Stomach (tissue), 9 donors: ENCODE measurements around the gene NISCH. TPM values are rescaled to one million over a fixed set of nuclear protein-coding genes. Genes with fewer than 3 reads are reported as not detected.

Source experiments
- DNase-seq, 2 donors: peaks; one replicate each; pipeline versions ENCODE4 v3.0.0 to v3.0.0-alpha.2; 2013 to 2019
- H3K27ac ChIP-seq, 5 donors: fragments of 200-600 bp in 4 of 5; sonication (generic) in 4 of 5; one replicate each; pipeline ENCODE4 v1.5.1; 2013 to 2019; ENCODE audit warnings: mild to moderate bottlenecking in 1 of 5, moderate library complexity in 1 of 5
- H3K27me3 ChIP-seq, 3 donors: fragments of 200-600 bp; sonication (generic); one replicate each; pipeline ENCODE4 v1.5.1; 2017 to 2019; ENCODE audit warnings: mixed run types in 1 of 3
- H3K36me3 ChIP-seq, 4 donors: fragments of 200-600 bp; sonication (generic); 1 replicate in 3 of 4; 2 replicates in 1 of 4; pipeline ENCODE4 v1.5.1; 2016 to 2019
- H3K4me1 ChIP-seq, 4 donors: fragments of 200-600 bp; sonication (generic); one replicate each; pipeline ENCODE4 v1.5.1; 2016 to 2019
- H3K4me3 ChIP-seq, 4 donors: fragments of 200-600 bp; sonication (generic) in 3 of 4; one replicate each; pipeline ENCODE4 v1.5.1; 2016 to 2019; ENCODE audit warnings: mild to moderate bottlenecking in 1 of 4
- H3K9me3 ChIP-seq, 4 donors: fragments of 200-600 bp; sonication (generic); one replicate each; pipeline ENCODE4 v1.5.1; 2016 to 2019
- EP300 ChIP-seq: sonication (generic); formaldehyde crosslinking; IDR thresholded peaks from one replicate; pipeline ENCODE4 v1.6.1; 2017; ENCODE audit warnings: antibody characterized with exemption
- POLR2A ChIP-seq, 4 donors: fragments of 450-650 bp; IDR thresholded peaks; one replicate each; pipeline ENCODE4 v1.6.1; 2016; ENCODE audit warnings: antibody characterized with exemption in 4 of 4, control low read depth in 2 of 4, mild to moderate bottlenecking in 1 of 4, moderate library complexity in 1 of 4
- POLR2AphosphoS5 ChIP-seq, 3 donors: sonication (generic); formaldehyde crosslinking; IDR thresholded peaks; one replicate each; pipeline ENCODE4 v1.6.1; 2016; ENCODE audit warnings: antibody characterized with exemption in 3 of 3
- WGBS, 5 donors: extraction: QIAGEN DNeasy Blood & Tissue Kit in 3 of 5; methylation state at CpG; one replicate each; pipeline versions ENCODE4 v1.1.5 to v1.1.7; 2013 to 2018; 5-methylcytosine and 5-hydroxymethylcytosine counted together
- intact Hi-C: fragments of 100-400 bp; cut with DNase I; formaldehyde crosslinking; loops from one replicate; pipeline ENCODE4 v1.15.1; 2023; ENCODE audit warnings: low total_unique reads
- polyA plus RNA-seq, 3 donors: library from polyadenylated mRNA; stranded (reverse); fragments of 200-250 nt; gene quantifications; one replicate each; pipeline ENCODE4 v1.2.3, GENCODE V29; 2013
- total RNA-seq, 5 donors: library from RNA; depleted of rRNA; stranded (reverse); fragments of >200 nt; gene quantifications; one replicate each; pipeline versions ENCODE4 v1.1.0 to v1.2.3, GENCODE V29; 2014 to 2016
- TF ChIP-seq, protein P1 (sequence below), 7 experiments: fragments of 450-650 bp in 4 of 7; fragments of 200-600 bp in 3 of 7; sonication (generic) in 3 of 7; IDR thresholded peaks; one replicate each; pipeline ENCODE4 v1.5.1; 2016 to 2019; ENCODE audit warnings: antibody characterized with exemption in 7 of 7, control low read depth in 2 of 7, mild to moderate bottlenecking in 1 of 7
- donor health status: healthy with polysubstance abuse.
- donor health status: Bipolar disorder and iron deficiency.
- donor health status: healthy.

Gene NISCH
- total and polyA plus RNA-seq, 8 donors, result 18.3 to 456 (median 69.9) TPM

DNA sequence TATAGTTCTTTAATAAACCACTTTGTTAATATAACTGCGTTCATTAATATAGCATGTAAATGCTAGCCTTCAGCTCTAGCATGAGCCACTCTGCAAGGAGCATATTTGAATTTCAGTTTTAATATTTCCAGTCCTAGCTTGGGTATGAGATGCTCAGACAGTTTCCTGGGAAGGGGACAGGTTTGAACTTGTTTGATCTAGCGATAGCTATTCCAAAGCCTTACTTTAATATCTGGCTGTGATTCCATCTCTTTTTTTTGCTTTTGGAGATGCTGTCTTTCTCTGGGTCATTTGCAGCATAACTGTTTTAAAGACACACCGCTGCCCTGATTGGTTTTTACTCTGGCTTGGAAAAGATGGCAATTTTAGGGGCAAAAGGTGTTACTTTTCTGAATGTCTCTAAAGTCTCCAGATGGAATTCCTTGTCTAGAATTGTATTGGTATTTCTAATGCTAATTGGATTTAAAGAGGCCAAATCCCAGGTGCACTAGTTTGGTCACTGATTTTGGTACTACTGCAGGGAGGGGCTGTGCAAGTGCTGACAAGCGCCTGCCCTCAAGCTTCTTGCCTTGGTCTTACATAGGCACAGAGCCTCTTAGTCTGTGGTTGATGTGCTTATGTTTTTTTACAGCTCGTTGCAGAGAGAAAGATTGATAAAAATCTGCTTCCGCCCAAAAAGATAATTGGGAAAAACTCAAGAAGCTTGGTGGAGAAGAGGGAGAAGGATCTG is 2.8 kb downstream of the NISCH start:
- intact Hi-C loops, result no loop called here
- Histone ChIP-seq H3K27me3 (no peaks in the 10 kb centered on the region), H3K36me3 (peaks cover 18 to 59% (median 57%) of the 10 kb centered on the region in 4 donors), H3K4me1 (peaks cover 31 to 57% (median 47%) of the 10 kb centered on the region in 4 donors), H3K27ac (no peak overlapping the region), H3K4me3 (no peak overlapping the region), H3K9me3 (no peaks in the 10 kb centered on the region)
- DNase-seq, result no peak
- TF ChIP-seq, protein P1, sequence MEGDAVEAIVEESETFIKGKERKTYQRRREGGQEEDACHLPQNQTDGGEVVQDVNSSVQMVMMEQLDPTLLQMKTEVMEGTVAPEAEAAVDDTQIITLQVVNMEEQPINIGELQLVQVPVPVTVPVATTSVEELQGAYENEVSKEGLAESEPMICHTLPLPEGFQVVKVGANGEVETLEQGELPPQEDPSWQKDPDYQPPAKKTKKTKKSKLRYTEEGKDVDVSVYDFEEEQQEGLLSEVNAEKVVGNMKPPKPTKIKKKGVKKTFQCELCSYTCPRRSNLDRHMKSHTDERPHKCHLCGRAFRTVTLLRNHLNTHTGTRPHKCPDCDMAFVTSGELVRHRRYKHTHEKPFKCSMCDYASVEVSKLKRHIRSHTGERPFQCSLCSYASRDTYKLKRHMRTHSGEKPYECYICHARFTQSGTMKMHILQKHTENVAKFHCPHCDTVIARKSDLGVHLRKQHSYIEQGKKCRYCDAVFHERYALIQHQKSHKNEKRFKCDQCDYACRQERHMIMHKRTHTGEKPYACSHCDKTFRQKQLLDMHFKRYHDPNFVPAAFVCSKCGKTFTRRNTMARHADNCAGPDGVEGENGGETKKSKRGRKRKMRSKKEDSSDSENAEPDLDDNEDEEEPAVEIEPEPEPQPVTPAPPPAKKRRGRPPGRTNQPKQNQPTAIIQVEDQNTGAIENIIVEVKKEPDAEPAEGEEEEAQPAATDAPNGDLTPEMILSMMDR (IDR thresholded peaks at IDR 0.05), result no peak
- TF ChIP-seq EP300 (no peak), POLR2AphosphoS5 (IDR thresholded peaks at IDR 0.05) (no peak), POLR2A (IDR thresholded peaks at IDR 0.05) (no peak)
- 75 to 79% (median 77%) methylated on average over 6 of the region's 6 CpGs for WGBS, 5 donors

DNA sequence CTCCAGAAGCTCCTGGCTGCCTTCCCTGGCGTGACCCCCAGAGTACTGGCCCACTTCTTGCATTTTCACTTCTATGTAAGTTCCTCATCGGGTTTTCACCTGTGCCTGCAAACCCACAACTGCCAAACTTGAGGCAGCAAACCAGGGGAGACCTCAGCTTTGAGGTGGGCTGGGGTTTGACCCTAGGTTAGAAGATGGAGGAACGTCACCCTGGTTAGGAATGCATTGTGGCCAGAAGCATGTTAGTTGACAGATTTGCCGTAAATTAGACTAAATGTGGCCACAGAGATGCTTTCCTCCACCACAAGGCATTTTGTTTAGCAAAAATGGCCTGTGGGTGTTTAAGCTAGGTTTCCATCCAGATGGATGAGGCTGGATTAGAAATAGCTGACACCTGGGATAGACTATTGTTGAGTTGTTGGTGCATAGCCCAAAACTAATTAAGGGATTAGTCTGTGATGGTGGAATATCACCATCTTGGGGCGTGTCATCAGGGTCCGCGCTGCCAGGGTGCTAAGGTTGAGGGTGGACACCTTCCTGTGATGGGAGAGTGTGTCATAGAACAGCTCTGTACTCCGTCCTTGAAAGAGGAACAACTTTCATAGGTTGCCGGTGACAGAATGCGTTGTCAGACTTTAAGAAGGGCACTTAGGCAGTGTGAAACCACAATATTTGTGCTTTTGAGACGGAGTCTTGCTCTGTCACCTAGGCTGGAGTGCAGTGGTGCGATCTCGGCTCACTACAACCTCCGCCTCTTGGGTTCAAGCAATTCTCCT is 3.6 kb downstream of the NISCH start:
- Histone ChIP-seq H3K4me3 (no peak overlapping the region), H3K4me1 (peaks cover 27 to 50% (median 41%) of the 10 kb centered on the region in 4 donors), H3K27me3 (no peaks in the 10 kb centered on the region), H3K9me3 (no peaks in the 10 kb centered on the region), H3K36me3 (peaks cover 18 to 66% (median 61%) of the 10 kb centered on the region in 4 donors), H3K27ac (no peak overlapping the region)
- WGBS, 5 donors, result 89 to 96% (median 93%) methylated on average over 14 of the region's 14 CpGs
- intact Hi-C loops, result no loop called here
- DNase-seq, result peak in 1 of 2 donors; percentile 2
- TF ChIP-seq, protein P1 (IDR thresholded peaks at IDR 0.05), result no peak
- TF ChIP-seq POLR2AphosphoS5 (IDR thresholded peaks at IDR 0.05), result no peak
- TF ChIP-seq EP300, result no peak
- no peak for TF ChIP-seq POLR2A (IDR thresholded peaks at IDR 0.05)

DNA sequence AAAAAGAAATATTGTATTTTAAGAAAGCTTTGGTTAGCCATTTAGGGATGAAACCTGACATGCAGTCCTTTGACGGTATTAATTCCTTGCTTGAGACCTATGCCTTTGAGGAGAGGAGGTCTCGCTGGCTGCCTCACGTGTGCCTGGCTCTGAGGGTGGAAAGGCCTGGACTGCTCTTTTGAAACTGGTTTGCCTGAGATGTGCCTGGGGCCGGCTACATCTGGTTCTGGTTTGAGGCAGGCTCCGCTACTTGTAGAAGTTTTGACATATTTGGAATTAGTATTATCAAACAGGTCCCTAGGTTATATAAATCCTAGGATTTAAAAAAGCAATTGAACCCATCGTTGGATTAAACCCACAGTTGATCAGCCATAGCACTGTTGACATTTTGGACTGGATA is 6.5 kb downstream of the NISCH start:
- no peaks in the 10 kb centered on the region for H3K9me3 ChIP-seq
- no peak for DNase-seq
- TF ChIP-seq POLR2A (IDR thresholded peaks at IDR 0.05) (no peak), EP300 (no peak), POLR2AphosphoS5 (IDR thresholded peaks at IDR 0.05) (no peak)
- TF ChIP-seq, protein P1 (IDR thresholded peaks at IDR 0.05), result no peak
- H3K4me1 ChIP-seq, result peaks cover 5 to 43% (median 22%) of the 10 kb centered on the region in 4 donors
- no peaks in the 10 kb centered on the region for H3K27me3 ChIP-seq
- intact Hi-C loops, result no loop called here
- H3K4me3 ChIP-seq, result no peak overlapping the region
- peaks cover 23 to 91% (median 81%) of the 10 kb centered on the region in 4 donors for H3K36me3 ChIP-seq
- WGBS, 5 donors, result 68 to 91% (median 86%) methylated on average over 6 of the region's 6 CpGs
- H3K27ac ChIP-seq, result peak overlapping the region in 1 of 5 donors; percentile 46

DNA sequence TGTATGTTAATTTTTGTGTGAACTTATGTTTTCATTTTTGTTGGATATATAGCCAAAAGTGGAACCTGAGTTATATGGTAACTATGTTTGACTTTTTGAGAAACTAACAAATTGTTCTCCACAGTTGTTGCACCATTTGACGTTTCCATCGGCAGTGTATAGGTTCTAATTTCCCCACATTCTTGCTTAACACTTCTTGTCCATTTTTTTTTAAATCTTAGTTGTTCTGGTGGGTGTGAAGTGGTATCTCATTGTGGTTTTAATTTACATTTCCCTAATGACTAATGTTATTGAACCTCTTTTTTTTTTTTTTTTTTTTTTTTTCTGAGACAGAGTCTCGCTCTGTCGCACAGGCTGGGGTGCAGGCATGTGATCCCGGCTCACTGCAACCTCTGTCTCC is 8.0 kb downstream of the NISCH start:
- DNase-seq, result no peak
- Histone ChIP-seq H3K9me3 (no peaks in the 10 kb centered on the region), H3K4me3 (no peak overlapping the region), H3K36me3 (peaks cover 23 to 89% (median 78%) of the 10 kb centered on the region in 4 donors), H3K4me1 (peaks cover 3 to 48% (median 20%) of the 10 kb centered on the region in 4 donors), H3K27ac (no peak overlapping the region), H3K27me3 (no peaks in the 10 kb centered on the region)
- TF ChIP-seq, protein P1 (IDR thresholded peaks at IDR 0.05), result no peak
- TF ChIP-seq POLR2AphosphoS5 (IDR thresholded peaks at IDR 0.05), result no peak
- TF ChIP-seq POLR2A (IDR thresholded peaks at IDR 0.05), result no peak
- 74 to 91% (median 85%) methylated on average over 5 of the region's 5 CpGs for WGBS, 5 donors
- intact Hi-C loops, result no loop called here
